CD14-positive monocyte (primary cell): ENCODE results near the gene ABTB2. TPM values are rescaled to one million over a fixed set of nuclear protein-coding genes. Genes with fewer than 3 reads are reported as not detected.
A peak's percentile ranks its signal among the peaks of the same experiment; 100 is the strongest.

ENCODE experiments used
- DNase-seq, 3 donors: peaks; one replicate each; pipeline ENCODE4 v3.0.0-alpha.2; 2011 to 2022
- H2AFZ ChIP-seq: 2 replicates; pipeline ENCODE4 v1.6.0; 2012; ENCODE audit warnings: mild to moderate bottlenecking, low read depth, low read length, inconsistent platforms; ENCODE audit not compliant: insufficient read depth, poor library complexity, severe bottlenecking
- H3K27ac ChIP-seq, 2 donors: 1 replicate in 1 of 2; 2 replicates in 1 of 2; pipeline ENCODE4 v1.5.1; 2012 to 2013; ENCODE audit warnings: low read length in 2 of 2, control low read depth in 1 of 2, inconsistent platforms in 1 of 2, low read depth in 1 of 2, mild to moderate bottlenecking in 1 of 2
- H3K27me3 ChIP-seq, 2 donors: one replicate each; pipeline versions ENCODE4 v1.6.0 to v1.6.1; 2011 to 2013; ENCODE audit warnings: low read length in 2 of 2; ENCODE audit not compliant: control insufficient read depth in 2 of 2, insufficient read depth in 2 of 2
- H3K36me3 ChIP-seq, 2 donors: replicated peaks in 1 of 2; 1 replicate in 1 of 2; 2 replicates in 1 of 2; pipeline versions ENCODE4 v1.5.1 to v1.6.1; 2012 to 2013; ENCODE audit warnings: low read length in 2 of 2, control low read depth in 1 of 2, inconsistent platforms in 1 of 2, mild to moderate bottlenecking in 1 of 2; ENCODE audit not compliant: insufficient read depth in 2 of 2, control insufficient read depth in 1 of 2
- H3K4me1 ChIP-seq, 2 donors: 1 replicate in 1 of 2; 2 replicates in 1 of 2; pipeline versions ENCODE4 v1.5.1 to v1.6.1; 2012 to 2013; ENCODE audit warnings: low read length in 2 of 2, control low read depth in 1 of 2, inconsistent platforms in 1 of 2, mild to moderate bottlenecking in 1 of 2, moderate library complexity in 1 of 2; ENCODE audit not compliant: insufficient read depth in 2 of 2, control insufficient read depth in 1 of 2
- H3K4me2 ChIP-seq: replicated peaks from 2 replicates; pipeline ENCODE3; 2012; ENCODE audit warnings: low read length, moderate library complexity, mild to moderate bottlenecking; ENCODE audit not compliant: poor library complexity, severe bottlenecking; ENCODE audit errors: extremely low read depth
- H3K4me3 ChIP-seq, 3 experiments: fragments of 200-600 bp in 1 of 3; sonication (generic) in 1 of 3; replicated peaks in 1 of 3; 1 replicate in 2 of 3; 2 replicates in 1 of 3; pipeline ENCODE4 v1.5.1; 2011 to 2013; ENCODE audit warnings: low read length in 3 of 3, mild to moderate bottlenecking in 3 of 3, control low read depth in 2 of 3, low read depth in 2 of 3, inconsistent platforms in 1 of 3, moderate library complexity in 1 of 3
- H3K79me2 ChIP-seq: 2 replicates; pipeline ENCODE4 v1.6.0; 2012; ENCODE audit warnings: mild to moderate bottlenecking, control low read depth, inconsistent platforms, low read length, moderate library complexity; ENCODE audit not compliant: insufficient read depth
- H3K9ac ChIP-seq: 2 replicates; pipeline ENCODE4 v1.6.0; 2017; ENCODE audit warnings: low read length, mild to moderate bottlenecking; ENCODE audit not compliant: insufficient read depth, poor library complexity, severe bottlenecking
- H3K9me3 ChIP-seq, 2 donors: replicated peaks in 1 of 2; 1 replicate in 1 of 2; 2 replicates in 1 of 2; pipeline versions ENCODE4 v1.5.1 to v1.6.1; 2012 to 2013; ENCODE audit warnings: low read length in 2 of 2, control low read depth in 1 of 2; ENCODE audit not compliant: control insufficient read depth in 1 of 2, insufficient read depth in 1 of 2
- H4K20me1 ChIP-seq: 2 replicates; pipeline ENCODE4 v1.6.0; 2012; ENCODE audit warnings: mild to moderate bottlenecking, low read length, control low read depth, moderate library complexity; ENCODE audit not compliant: insufficient read depth
- H3K27ac Mint-ChIP-seq, 7 donors: one replicate each; pipeline ENCODE4 v1.8.0; 2020; ENCODE audit warnings: mild to moderate bottlenecking in 7 of 7, mixed read lengths in 7 of 7, moderate library complexity in 6 of 7, inconsistent platforms in 2 of 7
- H3K27me3 Mint-ChIP-seq, 3 donors: one replicate each; pipeline ENCODE4 v1.8.0; 2021 to 2022; ENCODE audit warnings: low read depth in 3 of 3, mild to moderate bottlenecking in 3 of 3, mixed read lengths in 3 of 3, moderate library complexity in 3 of 3, inconsistent platforms in 1 of 3
- H3K36me3 Mint-ChIP-seq, 2 donors: one replicate each; pipeline ENCODE4 v1.8.0; 2020; ENCODE audit warnings: mixed read lengths in 2 of 2, inconsistent platforms in 1 of 2, mild to moderate bottlenecking in 1 of 2
- H3K4me1 Mint-ChIP-seq: one replicate; pipeline ENCODE4 v1.8.0; 2020; ENCODE audit warnings: mild to moderate bottlenecking, mixed read lengths
- H3K4me3 Mint-ChIP-seq, 2 donors: one replicate each; pipeline ENCODE4 v1.8.0; 2020; ENCODE audit warnings: mild to moderate bottlenecking in 2 of 2, mixed read lengths in 2 of 2, moderate library complexity in 1 of 2
- H3K9me3 Mint-ChIP-seq, 7 donors: one replicate each; pipeline ENCODE4 v1.8.0; 2020 to 2022; ENCODE audit warnings: mixed read lengths in 7 of 7, mild to moderate bottlenecking in 6 of 7, moderate library complexity in 6 of 7, inconsistent platforms in 2 of 7
- CTCF ChIP-seq: fragments of 200-600 bp; IDR thresholded peaks from one replicate; pipeline ENCODE4 v1.8.0; 2022; ENCODE audit warnings: antibody characterized with exemption, mild to moderate bottlenecking
- WGBS: methylation state at CpG from one replicate; pipeline ENCODE4 v1.1.5; 2013; ENCODE audit warnings: missing lambda C conversion rate; ENCODE audit not compliant: insufficient coverage; 5-methylcytosine and 5-hydroxymethylcytosine counted together
- intact Hi-C, 2 donors: fragments of 100-400 bp; cut with micrococcal nuclease; formaldehyde crosslinking; loops; one replicate each; pipeline versions ENCODE4 v1.15.0 to v1.15.1; 2023
- polyA plus RNA-seq, 3 donors: library from polyadenylated mRNA; depleted of rRNA in 1 of 3; unstranded in 2 of 3; stranded (reverse) in 1 of 3; fragments of 300-500 nt in 2 of 3; fragments of >200 nt in 1 of 3; fragmentation: Illumina TruSeq in 2 of 3; gene quantifications; 1 replicate in 2 of 3; 2 replicates in 1 of 3; pipeline ENCODE4 v1.2.3, GENCODE V29; 2012 to 2021

The ABTB2 gene
- polyA plus RNA-seq, 3 donors = 0.25 to 1.7 (median 0.26) TPM

- H3K4me3 Mint-ChIP-seq = peak overlapping the region; percentile 82 to 97
Measured at GRCh38 chr11:34359548-34359891, 1.7 kb upstream of the ABTB2 start.

More at GRCh38 chr11:34359548-34359891, 1.7 kb upstream of the ABTB2 start:
- Histone ChIP-seq H4K20me1 (peaks cover 14% of the 10 kb centered on the region), H3K9me3 (no peaks in the 10 kb centered on the region), H3K4me3 (peak overlapping the region in 1 of 3 experiments; percentile 86), H2AFZ (peak overlapping the region; percentile 83), H3K4me1 (peaks cover 30 to 39% of the 10 kb centered on the region in 2 donors), H3K27me3 (peaks cover 13 to 18% of the 10 kb centered on the region in 2 donors), H3K4me2 (peak overlapping the region; percentile 97), H3K27ac (no peak overlapping the region), H3K9ac (no peak overlapping the region), H3K36me3 (no peaks in the 10 kb centered on the region), H3K79me2 (no peaks in the 10 kb centered on the region)
- peak; percentile 82 for TF ChIP-seq CTCF
- no CpG with 5 or more reads among the region's 4 CpGs for WGBS
- Mint-ChIP-seq H3K36me3 (peaks cover 6 to 18% of the 10 kb centered on the region in 2 donors), H3K9me3 (peaks cover 0 to 4% (median 0%) of the 10 kb centered on the region in 7 donors), H3K27me3 (peaks cover 16 to 32% (median 25%) of the 10 kb centered on the region in 3 donors), H3K27ac (peak overlapping the region in 1 of 7 donors; percentile 88), H3K4me1 (peaks cover 33% of the 10 kb centered on the region)
- intact Hi-C loops = loop anchor here (1.0 to 10.0 kb wide), 10 partner anchors 52 to 495 kb away; partner anchors contain the start of gene NAT10 (in 1 of the 2)
- DNase-seq = no peak
